Stimulated activated CD4-positive, alpha-beta T cell treated with anti-CD3 and anti-CD28 coated beads, Interleukin-4, amount 100 ng/mL, for 1 hour (primary cell): ENCODE measurements around the gene PER3.

ENCODE experiments used
- DNase-seq: peaks from one replicate; pipeline ENCODE4 v3.0.0-alpha.2; 2020

Gene PER3

GRCh38 chr1:7839526-7839925 lies 55.4 kb downstream of the PER3 start:
- no peak for DNase-seq

- no peak for DNase-seq
These were observed 58.4 kb downstream of the PER3 start for GRCh38 chr1:7842517-7842916.

GRCh38 chr1:7845761-7846160 lies 61.7 kb downstream of the PER3 start:
- no peak for DNase-seq

- no peak for DNase-seq
These were observed 62.6 kb downstream of the PER3 start for GRCh38 chr1:7846656-7847055.

- DNase-seq: no peak
These were observed 63.5 kb downstream of the PER3 start for GRCh38 chr1:7847599-7847998.

- DNase-seq: no peak
These were observed 66.7 kb downstream of the PER3 start for GRCh38 chr1:7850786-7851185.

GRCh38 chr1:7852804-7853683 lies 69.0 kb downstream of the PER3 start, which contains the start of gene UTS2:
Gene UTS2, minus strand, starts transcription at chr1:7853065. Its CDS starts 62 bp downstream, at chr1:7853003.
- no peak for DNase-seq

GRCh38 chr1:7853684-7854026 lies 69.6 kb downstream of the PER3 start:
- no peak for DNase-seq

- no peak for DNase-seq
These were observed 72.3 kb downstream of the PER3 start for GRCh38 chr1:7856345-7856744.

- DNase-seq: no peak
These were observed 72.9 kb downstream of the PER3 start for GRCh38 chr1:7857000-7857399.

GRCh38 chr1:7857985-7858384 lies 73.9 kb downstream of the PER3 start:
- no peak for DNase-seq

- DNase-seq: no peak
These were observed 75.3 kb downstream of the PER3 start for GRCh38 chr1:7859406-7859805.

- DNase-seq: no peak
These were observed 76.0 kb downstream of the PER3 start for GRCh38 chr1:7860130-7860529.

- no peak for DNase-seq
These were observed 77.4 kb downstream of the PER3 start for GRCh38 chr1:7861452-7861851.

- no peak for DNase-seq
These were observed 78.3 kb downstream of the PER3 start for GRCh38 chr1:7862211-7863060.

- no peak for DNase-seq
These were observed 79.8 kb downstream of the PER3 start for GRCh38 chr1:7863756-7864328.

GRCh38 chr1:7865978-7866377 lies 81.9 kb downstream of the PER3 start:
- no peak for DNase-seq

GRCh38 chr1:7868070-7868780 lies 84.1 kb downstream of the PER3 start:
- DNase-seq: no peak

GRCh38 chr1:7869136-7869920 lies 85.2 kb downstream of the PER3 start:
- no peak for DNase-seq

GRCh38 chr1:7871136-7871535 lies 87.0 kb downstream of the PER3 start:
- DNase-seq: no peak

- no peak for DNase-seq
These were observed 90.0 kb downstream of the PER3 start for GRCh38 chr1:7873801-7874795.
